Muscle layer of colon (tissue), 2 donors: Measurements from ENCODE around the gene RCCD1.

Experiments
- H3K27ac ChIP-seq: one replicate; pipeline ENCODE4 v1.7.0; 2013; ENCODE audit warnings: low read depth, mild to moderate bottlenecking, low read length, moderate library complexity
- H3K27me3 ChIP-seq, 2 donors: one replicate each; pipeline ENCODE4 v1.7.0; 2013; ENCODE audit warnings: low read length in 2 of 2, mild to moderate bottlenecking in 2 of 2; ENCODE audit not compliant: insufficient read depth in 2 of 2, control insufficient read depth in 1 of 2
- H3K36me3 ChIP-seq: one replicate; pipeline ENCODE4 v1.7.0; 2013; ENCODE audit warnings: mild to moderate bottlenecking, low read length; ENCODE audit not compliant: insufficient read depth
- H3K4me1 ChIP-seq: one replicate; pipeline ENCODE4 v1.7.0; 2013; ENCODE audit warnings: mild to moderate bottlenecking, low read length; ENCODE audit not compliant: insufficient read depth
- H3K4me3 ChIP-seq, 2 donors: one replicate each; pipeline ENCODE4 v1.7.0; 2013; ENCODE audit warnings: low read length in 2 of 2, low read depth in 1 of 2, mild to moderate bottlenecking in 1 of 2, moderate library complexity in 1 of 2
- H3K9ac ChIP-seq: one replicate; pipeline ENCODE4 v1.7.0; 2013; ENCODE audit warnings: low read length
- H3K9me3 ChIP-seq: one replicate; pipeline ENCODE4 v1.7.0; 2013; ENCODE audit warnings: mild to moderate bottlenecking, low read length
- donor health status: abdominal sarcoma.
- donor health status: Adenocarcinoma of cecum.

The RCCD1 gene

DNA sequence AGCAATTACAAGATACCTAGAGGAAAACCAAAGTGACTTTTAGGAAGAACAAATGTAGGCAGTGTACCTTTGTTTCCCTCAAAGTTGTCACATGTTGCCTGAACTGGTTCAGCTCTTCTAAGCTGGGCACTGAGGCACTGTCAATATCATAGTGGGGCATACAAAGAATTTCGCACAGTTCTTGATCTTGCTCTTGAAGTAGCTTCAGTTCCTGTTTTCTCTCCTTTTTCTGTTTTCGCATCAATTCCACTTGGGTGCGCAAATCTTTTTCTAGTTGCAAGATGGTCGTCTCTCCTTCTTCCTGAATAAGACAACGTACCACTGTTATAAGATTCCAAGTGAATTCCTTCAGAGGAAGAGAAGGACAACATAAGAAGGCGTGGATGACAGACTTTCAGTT is 27.0 kb downstream of the RCCD1 start:
- Histone ChIP-seq H3K9me3 (no peaks in the 10 kb centered on the region), H3K36me3 (no peaks in the 10 kb centered on the region), H3K4me3 (no peak overlapping the region), H3K27me3 (no peaks in the 10 kb centered on the region), H3K9ac (no peak overlapping the region), H3K27ac (no peak overlapping the region), H3K4me1 (no peaks in the 10 kb centered on the region)

DNA sequence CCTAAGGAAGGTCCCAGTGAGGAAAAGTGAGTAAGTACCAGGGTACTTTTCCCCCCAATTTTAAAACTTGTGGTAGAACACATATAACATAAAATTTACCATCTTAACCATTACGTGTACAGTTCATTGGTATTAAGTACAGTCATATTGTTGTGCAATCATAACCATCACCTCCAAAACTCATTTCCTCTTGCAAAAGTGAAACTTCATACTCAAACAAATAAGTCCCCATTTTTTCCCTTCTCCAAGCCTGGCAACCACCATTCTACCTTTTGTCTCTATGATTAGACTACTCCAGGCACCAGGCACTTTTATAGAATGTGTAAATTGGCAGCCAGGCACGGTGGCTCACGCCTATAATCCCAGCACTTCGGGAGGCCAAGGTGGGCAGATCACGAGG is 27.5 kb downstream of the RCCD1 start:
- H3K4me1 ChIP-seq, result no peaks in the 10 kb centered on the region
- H3K9ac ChIP-seq, result no peak overlapping the region
- H3K27me3 ChIP-seq, result no peaks in the 10 kb centered on the region
- H3K4me3 ChIP-seq, result no peak overlapping the region
- no peaks in the 10 kb centered on the region for H3K36me3 ChIP-seq
- H3K27ac ChIP-seq, result no peak overlapping the region
- no peaks in the 10 kb centered on the region for H3K9me3 ChIP-seq

DNA sequence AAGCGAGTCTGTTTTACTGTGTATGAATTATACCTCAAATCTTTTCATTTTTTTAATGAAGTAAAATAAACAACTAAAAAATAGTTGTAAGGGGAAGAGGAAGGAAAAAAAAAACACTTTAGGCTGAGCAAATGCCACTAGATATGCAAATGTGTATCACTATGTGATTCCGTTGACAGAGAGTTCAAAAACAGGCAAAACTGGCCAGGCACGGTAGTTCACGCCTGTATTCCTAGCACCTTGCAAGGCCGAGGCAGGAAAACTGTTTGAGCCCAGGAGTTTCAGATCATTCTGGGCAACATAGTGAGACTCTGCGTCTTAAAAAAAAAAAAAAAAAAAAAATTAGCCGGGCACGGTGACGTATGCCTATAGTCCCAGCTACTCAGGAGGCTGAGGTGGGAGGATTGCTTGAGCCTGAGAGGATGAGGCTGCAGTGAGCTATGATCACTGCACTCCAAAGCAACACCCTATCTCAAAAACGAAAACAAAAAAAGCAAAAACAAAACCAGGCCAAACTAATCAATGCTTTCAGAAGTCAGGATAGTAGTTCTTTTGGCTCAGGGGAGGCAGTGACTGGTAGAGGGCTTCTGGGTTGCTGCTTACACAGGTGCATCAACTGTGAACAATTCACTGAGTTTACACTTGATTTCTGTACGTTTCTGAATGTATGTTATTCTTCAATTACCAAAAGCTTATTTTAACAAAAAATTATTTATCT is 32.3 kb downstream of the RCCD1 start:
- H3K36me3 ChIP-seq, result no peaks in the 10 kb centered on the region
- no peak overlapping the region for H3K9ac ChIP-seq
- no peaks in the 10 kb centered on the region for H3K9me3 ChIP-seq
- no peaks in the 10 kb centered on the region for H3K4me1 ChIP-seq
- H3K27ac ChIP-seq, result no peak overlapping the region
- no peak overlapping the region for H3K4me3 ChIP-seq
- H3K27me3 ChIP-seq, result no peaks in the 10 kb centered on the region

DNA sequence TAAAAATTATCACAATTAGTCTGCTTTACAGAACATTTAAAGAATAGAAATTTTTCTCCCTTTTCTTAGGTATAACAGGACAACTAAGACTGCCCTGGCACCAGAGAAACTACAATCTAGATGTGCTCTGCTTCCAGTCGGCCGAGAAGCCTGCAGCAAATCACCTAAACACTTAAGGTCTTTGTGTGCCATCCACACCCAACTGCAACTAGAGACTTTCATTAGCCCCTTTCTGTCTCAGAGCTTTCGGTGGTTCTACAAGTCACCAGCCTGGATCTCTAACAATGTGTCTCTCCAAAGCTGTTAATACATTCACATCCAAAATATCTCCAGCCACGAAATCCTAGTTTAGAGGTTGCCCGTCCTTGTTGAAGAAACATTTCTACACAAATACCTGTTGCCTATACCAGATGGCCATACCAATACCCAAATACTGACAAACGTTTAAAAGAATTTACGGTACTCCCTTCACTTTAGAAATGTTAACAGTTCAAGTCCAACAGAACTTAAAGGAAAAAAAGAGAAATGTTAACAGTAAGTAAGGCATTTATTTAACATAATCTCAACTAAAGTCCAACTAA is 33.0 kb downstream of the RCCD1 start:
- H3K36me3 ChIP-seq, result no peaks in the 10 kb centered on the region
- H3K27ac ChIP-seq, result no peak overlapping the region
- H3K27me3 ChIP-seq, result no peaks in the 10 kb centered on the region
- no peak overlapping the region for H3K9ac ChIP-seq
- H3K4me3 ChIP-seq, result no peak overlapping the region
- H3K9me3 ChIP-seq, result no peaks in the 10 kb centered on the region
- H3K4me1 ChIP-seq, result no peaks in the 10 kb centered on the region

DNA sequence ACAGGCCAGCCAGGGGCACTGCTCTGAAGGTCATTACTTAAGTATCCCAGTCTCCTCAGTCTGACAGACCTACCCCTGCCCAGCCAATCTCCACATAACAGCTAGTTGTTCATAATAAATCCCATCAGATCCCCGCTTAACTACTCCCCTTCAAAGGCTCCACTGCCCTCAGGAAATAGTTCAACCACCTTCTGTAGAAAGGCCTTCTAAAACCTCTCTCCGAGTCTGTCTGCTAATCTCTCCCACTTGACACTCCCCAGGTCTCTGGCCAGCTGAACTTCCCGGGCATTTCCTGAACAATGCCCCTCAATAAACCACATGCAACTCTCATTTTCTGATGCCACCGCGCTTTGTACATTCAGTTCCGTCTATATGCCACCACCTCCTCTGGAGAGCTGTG is 33.6 kb downstream of the RCCD1 start:
- H3K4me3 ChIP-seq, result no peak overlapping the region
- H3K27me3 ChIP-seq, result no peaks in the 10 kb centered on the region
- no peak overlapping the region for H3K9ac ChIP-seq
- no peaks in the 10 kb centered on the region for H3K36me3 ChIP-seq
- H3K9me3 ChIP-seq, result no peaks in the 10 kb centered on the region
- H3K27ac ChIP-seq, result no peak overlapping the region
- H3K4me1 ChIP-seq, result peaks cover 3% of the 10 kb centered on the region

DNA sequence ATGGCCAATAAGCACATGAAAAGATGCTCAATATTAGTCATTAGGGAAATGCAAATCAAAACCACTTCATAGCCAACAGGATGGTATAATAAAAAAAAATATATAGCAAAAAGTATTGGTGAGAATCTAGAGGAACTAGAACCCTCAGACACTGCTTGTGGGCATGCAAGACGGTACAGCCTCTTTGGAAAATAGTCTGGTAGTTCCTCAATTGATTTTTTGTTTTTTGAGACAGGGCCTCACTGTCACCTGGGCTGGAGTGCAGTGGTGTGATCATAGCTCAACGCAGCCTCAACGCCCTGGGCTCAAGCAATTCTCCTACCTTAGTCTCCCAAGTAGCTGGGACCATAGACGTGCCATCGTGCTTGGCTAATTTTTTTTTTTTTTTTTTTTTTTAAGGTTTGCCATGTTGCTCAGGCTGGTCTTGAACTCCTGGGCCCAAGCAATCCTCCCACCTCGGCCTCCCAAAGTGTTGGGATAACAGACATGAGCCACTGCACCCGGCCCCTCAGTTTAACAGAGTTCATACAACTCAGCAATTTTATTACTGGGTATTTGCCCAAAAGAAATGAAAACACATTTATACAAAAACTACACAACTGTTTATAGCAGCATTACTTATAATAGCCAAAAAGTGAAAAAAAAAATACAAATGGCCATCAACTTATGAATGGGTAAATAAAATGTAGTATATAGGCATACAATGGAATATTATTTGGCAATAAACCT is 34.5 kb downstream of the RCCD1 start:
- H3K9ac ChIP-seq, result no peak overlapping the region
- H3K9me3 ChIP-seq, result no peaks in the 10 kb centered on the region
- H3K4me1 ChIP-seq, result peaks cover 7% of the 10 kb centered on the region
- H3K4me3 ChIP-seq, result no peak overlapping the region
- no peaks in the 10 kb centered on the region for H3K36me3 ChIP-seq
- H3K27ac ChIP-seq, result no peak overlapping the region
- H3K27me3 ChIP-seq, result no peaks in the 10 kb centered on the region

DNA sequence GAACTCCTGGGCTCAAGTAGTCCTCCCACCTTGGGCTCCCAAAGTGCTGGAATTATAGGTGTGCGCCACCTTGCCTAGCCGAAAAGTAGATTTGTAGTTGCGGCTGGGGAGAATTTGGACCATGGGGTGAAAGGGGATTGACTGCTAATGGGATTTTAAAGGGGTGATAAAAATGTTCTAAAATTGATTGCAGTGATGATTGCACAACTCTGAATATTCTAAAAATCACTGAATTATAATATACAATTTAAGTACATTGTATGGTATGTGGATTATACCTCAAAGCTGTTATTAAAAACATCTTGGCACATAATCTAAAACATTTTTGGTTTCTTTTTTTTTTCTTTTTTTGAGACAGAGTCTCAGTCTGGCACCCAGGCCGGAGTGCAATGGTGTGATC is 35.8 kb downstream of the RCCD1 start:
- Histone ChIP-seq H3K9ac (no peak overlapping the region), H3K27me3 (no peaks in the 10 kb centered on the region), H3K4me1 (peaks cover 13% of the 10 kb centered on the region), H3K9me3 (no peaks in the 10 kb centered on the region), H3K4me3 (no peak overlapping the region), H3K36me3 (no peaks in the 10 kb centered on the region), H3K27ac (no peak overlapping the region)

DNA sequence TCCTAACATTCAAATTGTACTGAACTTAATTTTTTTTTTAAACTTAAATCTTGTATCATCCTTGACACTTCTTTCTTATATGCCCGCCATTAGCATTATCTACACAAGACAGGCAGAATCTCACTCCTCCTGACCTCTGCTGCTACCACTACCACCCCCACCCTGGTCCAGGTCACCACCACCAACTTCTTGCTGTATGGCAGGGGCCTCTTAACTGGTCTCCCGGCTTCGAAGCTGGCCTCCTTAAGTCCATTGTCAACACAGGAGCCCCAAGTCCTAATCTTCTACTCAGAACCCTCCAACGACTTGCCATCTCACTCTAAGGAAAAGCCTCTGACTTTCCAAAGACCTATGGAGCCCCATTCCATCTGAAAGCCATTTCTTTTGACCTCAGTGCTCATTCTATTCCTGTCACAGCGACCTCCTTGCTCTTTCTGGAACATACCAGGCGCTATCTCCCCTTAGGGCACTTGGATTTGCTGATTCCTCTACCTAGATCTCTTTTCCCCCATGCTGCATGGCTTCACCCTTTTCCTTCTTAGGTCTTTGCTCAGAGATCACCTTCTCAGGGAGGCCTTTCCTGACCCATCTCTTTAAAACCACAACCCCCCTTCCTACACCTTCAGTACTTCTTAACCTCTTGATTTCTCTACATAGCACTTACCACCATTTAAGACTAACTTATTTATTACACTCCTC is 37.1 kb downstream of the RCCD1 start:
- Histone ChIP-seq H3K27ac (no peak overlapping the region), H3K4me1 (peaks cover 13% of the 10 kb centered on the region), H3K4me3 (no peak overlapping the region), H3K27me3 (no peaks in the 10 kb centered on the region), H3K36me3 (no peaks in the 10 kb centered on the region), H3K9ac (no peak overlapping the region), H3K9me3 (no peaks in the 10 kb centered on the region)

DNA sequence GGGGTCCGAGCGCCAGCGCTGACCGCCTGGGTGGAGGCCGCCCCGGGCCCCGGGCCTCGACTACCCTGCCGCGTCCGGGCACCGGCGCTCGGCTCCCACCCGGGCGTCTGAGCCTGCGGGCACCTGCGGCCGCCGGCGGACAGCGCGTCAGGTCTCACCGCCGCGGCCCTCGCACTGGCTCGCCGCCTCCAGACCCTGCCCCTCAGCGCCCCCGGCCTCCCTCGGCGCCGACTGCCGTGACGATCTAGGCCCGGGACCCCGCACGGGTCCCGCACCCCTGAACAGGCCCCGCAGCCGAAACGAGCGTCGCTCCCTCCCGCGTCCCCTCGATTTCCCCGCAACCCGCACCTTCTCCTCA is 39.4 kb downstream of the RCCD1 start:
- H3K27me3 ChIP-seq, result no peaks in the 10 kb centered on the region
- H3K9me3 ChIP-seq, result no peaks in the 10 kb centered on the region
- H3K36me3 ChIP-seq, result peaks cover 18% of the 10 kb centered on the region
- peak overlapping the region; percentile 44 for H3K9ac ChIP-seq
- peak overlapping the region; percentile 80 to 91 for H3K4me3 ChIP-seq
- H3K27ac ChIP-seq, result peak overlapping the region; percentile 86
- H3K4me1 ChIP-seq, result peaks cover 13% of the 10 kb centered on the region

DNA sequence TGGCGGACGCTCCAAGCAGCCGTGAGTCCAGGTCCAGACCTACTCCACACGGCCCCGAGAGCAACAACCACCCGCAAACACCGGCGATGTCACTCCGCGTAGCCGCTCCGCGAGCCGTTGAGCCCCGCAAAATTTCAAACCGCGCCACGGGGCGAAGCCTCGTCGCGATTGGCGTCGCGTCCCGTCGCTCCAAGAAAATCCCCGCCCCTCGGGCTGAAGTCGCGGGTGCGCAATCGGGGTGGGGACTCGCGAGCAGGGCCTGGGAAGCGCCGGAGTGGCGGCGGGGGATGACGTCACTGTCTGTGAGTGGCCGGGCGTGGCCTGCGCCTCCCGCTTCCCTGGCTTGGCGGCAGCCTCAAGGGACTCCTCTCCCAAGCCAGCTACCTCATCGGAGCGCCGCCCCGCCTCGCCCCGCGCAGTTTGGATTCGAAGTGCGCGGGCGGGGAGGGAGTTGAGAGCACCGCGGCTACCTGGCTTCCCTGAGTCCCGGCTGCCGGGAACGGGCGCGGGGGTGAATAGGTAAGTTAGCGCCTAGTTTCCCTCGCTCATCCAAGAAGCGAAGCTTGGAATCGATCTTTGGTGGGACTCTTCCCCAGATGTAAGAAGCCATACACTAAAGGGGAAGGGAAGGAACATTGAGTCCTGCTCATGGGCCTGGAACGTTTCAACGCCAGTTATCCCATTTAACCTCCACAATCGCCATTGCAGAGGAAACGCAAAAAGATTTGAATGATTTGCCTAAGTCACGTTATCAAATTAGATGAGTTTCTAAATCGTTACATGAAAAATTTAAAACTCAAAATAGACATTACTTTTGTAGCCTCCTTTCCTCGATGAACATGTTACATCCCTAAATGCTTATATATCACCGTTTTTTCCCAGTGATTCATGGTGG is 40.0 kb downstream of the RCCD1 start, which contains the start of gene PRC1:
Gene PRC1, minus strand, starts transcription at position 119 of the 895 bp plus-strand sequence. Its CDS starts 118 bp downstream, at position 1.
- Histone ChIP-seq H3K4me1 (peaks cover 13% of the 10 kb centered on the region), H3K27me3 (no peaks in the 10 kb centered on the region), H3K9me3 (no peaks in the 10 kb centered on the region), H3K9ac (peak within 1 kb of the TSS; percentile 86), H3K4me3 (peak within 1 kb of the TSS; percentile 80 to 91), H3K27ac (peak within 1 kb of the TSS; percentile 86), H3K36me3 (peaks cover 22% of the 10 kb centered on the region)
